ENCODE results near the gene PNPLA3.

Gene PNPLA3

DNA sequence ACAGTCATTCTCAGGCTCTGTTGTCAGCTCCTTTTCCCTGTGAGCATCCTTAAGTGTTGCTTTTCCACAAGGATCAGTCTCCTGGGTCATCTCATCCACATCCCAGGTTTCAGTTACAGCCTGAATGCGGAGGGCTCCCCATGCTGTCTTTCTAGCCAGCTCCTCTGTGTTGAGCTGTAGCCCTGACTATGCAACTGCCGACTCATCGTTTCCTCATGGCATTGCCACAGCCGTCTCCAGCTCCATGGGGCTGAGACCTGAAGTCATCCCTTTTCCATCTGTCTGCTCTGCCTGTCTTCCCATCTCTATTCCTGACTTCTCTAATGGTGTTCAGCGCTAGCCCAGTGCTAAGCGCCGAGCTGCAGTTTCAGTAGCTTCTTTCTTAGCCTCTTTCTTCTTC, 43.5 kb downstream of the PNPLA3 start:
- no peak for DNase-seq

DNA sequence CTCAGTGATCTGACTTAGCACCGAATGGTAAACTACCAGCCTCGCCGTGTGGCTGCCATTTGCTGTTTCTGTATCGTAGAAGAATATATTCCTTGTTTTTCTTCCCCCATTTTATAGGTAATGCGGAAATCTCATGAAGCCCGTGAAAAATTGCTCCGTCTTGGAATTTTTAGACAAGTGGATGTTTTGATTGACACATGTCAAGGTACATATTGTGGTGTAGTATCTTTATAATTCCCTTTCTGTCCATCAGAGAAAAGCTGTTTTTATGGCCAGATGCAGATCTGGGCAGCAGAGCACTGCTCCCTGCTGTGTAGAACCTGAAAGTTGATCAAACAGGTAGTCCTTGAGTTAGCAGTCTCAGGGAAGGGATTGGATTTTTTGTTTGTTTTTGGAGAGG, 45.0 kb downstream of the PNPLA3 start:
- no peak for DNase-seq

- no peak for DNase-seq
Measured at GRCh38 chr22:43969021-43969878, 45.6 kb downstream of the PNPLA3 start.

DNA sequence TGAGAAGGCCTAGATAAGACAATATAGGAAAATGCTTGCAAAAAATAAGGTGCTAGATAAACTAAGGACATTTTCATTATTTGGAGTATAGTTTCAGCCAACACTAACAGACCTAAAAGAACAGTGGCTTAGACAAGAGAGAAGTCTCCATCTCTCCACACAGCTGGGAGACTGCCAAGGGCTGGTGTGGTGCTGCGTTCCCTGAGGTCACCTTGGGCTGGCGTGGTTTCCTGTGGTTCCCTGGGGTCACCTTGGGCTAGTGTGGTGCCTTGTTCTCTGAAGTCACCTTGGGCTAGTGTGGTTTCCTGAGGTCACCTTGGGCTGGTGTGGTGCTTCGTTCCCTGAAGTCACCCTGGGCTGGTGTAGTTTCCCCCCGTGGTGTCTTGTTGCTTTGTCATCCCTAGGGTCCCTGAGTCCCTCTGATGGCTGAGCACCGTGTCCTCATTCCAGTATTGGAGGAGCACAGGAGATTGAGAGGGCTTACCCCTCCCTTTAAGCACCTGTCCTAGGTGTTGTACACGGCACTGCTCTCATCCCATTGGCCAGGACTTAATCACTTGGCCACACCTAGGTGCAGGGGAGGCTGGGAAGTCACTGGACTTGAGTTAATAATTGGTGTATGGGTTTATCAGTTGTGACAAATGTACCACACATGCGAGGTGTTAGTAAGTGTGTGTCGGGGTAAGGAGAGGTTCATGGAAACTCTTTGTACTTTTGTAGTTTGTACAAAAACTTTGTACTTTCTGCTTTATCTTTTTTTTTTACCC, 46.6 kb downstream of the PNPLA3 start:
- DNase-seq: no peak

GRCh38 chr22:43971112-43971511, 47.5 kb downstream of the PNPLA3 start:
- DNase-seq: no peak

GRCh38 chr22:43972931-43973462, 49.4 kb downstream of the PNPLA3 start:
- no peak for DNase-seq

DNA sequence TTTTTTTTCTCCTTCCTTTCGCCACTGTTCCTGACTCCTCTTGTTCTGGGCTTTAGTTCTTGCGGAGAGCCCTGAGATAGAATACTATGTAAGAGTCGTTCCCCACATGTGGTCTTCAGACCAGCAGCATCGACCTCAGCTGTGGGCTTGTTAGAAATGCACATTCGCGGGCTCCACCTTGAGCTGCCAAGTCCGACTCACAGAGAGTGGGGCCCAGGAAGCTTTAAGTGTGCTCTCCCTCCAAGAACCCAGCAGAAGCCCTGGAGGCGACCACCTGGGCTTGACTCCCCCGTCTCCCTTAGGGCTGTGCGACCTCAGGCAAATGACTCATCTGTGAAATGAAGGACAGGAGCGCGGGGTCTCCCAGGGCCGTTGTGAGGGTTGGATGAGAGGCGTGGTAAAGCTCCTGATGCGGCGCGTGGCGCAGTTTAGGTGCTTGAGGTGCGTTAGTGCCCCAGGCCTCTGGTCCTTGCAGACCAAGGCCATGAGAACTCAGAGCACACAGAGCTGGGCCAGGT, 50.5 kb downstream of the PNPLA3 start:
- no peak for DNase-seq

DNA sequence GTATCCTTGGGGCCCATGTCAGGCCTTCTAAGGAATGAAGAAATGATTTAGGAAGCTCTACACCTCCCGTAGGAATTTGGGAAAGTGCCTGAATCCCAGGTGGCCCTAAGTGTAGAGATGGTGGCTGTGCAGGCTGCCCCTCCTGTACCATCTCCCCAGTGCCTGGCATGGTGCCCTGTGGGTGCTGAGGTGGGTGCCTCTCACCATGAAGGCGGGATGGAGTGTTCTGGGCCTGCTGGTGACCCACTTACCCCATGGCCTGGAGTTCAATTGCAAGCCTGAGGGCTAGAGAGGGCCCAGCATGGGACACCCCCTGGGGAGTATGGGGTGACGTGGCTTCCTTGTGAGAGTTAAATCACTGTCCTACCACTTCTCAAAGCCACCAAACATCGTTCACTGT, 51.4 kb downstream of the PNPLA3 start:
- no peak for DNase-seq

GRCh38 chr22:43976861-43977795, 53.5 kb downstream of the PNPLA3 start:
- no peak for DNase-seq

DNA sequence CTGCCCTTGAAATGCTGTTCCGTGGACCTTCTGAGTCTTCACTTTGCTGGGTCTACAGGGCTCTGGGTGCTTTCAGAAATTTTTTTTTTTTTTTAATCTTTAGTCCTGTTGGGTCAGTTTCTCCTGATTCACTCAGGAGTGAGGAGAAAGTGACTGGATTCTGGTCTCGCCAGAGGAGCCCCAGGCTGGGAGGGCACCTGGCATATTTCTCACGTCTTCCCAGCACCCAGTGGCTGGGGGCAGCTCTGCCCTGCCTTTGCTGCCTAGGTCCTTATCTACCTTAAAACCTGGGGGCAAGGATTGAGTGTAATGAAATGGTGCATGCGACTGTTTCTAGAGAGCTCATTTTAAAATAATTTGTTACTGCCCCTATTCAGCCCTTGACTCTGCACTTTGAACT, 55.0 kb downstream of the PNPLA3 start:
- DNase-seq: no peak

DNA sequence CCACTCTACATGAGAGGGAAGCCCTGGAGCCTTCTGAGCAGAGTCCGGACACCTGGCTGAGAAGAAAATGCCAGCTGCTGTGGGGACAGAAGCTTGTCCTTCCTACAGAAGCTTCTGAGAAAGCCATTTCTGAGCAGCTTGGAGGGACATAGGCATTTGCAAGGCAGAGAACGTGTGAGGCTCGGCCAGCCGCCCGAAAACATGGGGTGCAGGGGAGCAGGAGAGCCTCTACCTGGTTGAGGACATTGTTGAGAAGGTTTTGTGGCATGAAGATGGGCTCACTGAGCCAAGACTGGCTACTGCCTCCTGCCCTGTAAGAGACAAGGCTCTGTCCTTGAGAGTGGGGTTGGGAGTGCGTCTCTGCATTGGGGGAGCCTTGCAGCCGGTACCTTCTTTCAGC, 57.0 kb downstream of the PNPLA3 start:
- no peak for DNase-seq

DNA sequence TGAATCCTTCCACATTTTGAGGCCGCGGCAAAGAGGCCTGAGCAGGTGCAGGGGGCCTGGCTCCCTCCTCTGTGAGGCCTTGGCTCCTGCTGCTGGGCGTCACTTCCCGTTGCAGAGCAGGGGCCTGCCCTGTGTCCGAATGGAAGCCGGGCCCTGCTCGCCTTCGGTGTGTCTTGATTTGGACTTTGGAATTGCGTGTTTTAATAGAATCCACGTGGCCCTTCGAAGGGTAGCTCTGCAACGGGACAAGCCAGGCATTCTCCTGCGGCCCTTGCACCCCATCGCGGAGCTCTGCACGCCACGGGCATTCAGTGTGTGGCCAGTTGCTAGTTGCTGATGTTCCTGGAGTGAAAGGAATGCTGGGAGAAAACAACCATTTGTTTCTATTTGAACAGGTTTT, 57.4 kb downstream of the PNPLA3 start:
- no peak for DNase-seq

DNA sequence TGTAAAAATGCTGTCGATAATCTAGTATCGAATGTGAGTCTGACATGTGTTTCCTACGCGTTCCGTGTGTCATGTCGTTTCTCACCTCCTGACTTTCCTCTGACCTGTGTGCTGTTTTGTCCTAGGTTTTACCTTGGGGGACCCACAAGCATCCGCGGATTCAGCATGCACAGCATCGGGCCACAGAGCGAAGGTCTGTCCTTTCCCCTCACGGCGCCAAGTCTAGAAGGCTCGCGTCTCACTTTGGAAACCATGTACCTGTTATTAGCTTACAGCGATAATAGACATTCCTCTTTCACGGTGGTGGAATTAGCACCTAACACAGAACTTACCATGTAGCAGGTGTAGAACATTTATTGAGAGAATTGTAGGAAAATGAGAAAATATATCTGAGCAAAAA, 60.2 kb downstream of the PNPLA3 start:
- DNase-seq: no peak

DNA sequence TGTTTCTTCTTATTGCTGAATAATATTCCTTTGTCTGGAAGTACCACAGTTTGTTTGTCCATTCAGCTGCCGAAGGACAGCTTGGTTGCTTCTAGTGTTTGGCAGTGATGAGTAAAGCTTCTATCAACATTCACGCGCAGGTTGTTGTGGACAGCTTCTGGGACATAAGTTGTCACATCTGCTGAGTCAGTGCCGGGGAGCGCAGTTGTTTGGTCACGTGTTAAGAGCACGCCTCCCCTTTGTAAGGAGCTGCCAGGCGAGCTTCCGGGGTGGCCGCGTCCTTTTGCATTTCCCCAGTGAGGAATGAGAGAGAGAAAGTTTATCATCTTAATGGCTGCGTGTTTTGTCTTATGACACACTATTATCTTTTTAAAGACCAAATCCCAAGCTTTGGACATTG, 61.9 kb downstream of the PNPLA3 start:
- DNase-seq: no peak

DNA sequence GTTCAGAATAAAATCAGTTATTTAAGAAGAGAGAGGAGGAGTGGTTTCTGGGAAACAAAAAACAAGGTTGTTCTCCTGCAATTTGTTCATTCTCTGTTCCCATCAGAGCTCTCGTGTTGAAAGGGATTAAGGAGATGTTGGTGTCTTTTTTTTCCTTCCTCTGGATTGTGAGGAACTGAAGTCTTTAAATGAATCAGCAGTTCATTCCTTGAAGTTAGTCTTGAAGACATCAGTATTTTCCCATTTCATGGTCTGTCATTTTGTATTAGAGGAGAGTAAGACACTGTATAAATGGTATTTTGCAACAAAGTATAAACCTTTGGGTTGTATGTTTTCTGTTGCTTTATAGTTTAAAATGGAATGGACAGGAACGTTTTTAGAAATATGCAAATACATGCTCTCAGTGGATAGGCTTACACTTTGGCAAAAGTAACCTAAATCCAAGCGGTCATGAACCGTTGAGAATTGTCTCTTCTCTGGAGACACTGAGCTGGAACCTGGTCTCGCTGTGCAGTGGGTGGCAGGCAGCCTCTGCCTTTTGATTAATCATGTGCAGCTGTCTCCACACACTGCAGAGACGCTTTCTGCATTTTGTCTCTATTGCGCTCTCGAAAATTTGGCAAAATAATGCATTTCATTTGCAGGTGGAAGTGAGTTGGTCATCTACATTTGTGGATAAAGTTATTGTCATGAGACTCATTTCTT, 64.7 kb downstream of the PNPLA3 start:
- DNase-seq: no peak

GRCh38 chr22:43988960-43989359, 65.4 kb downstream of the PNPLA3 start:
- DNase-seq: no peak

DNA sequence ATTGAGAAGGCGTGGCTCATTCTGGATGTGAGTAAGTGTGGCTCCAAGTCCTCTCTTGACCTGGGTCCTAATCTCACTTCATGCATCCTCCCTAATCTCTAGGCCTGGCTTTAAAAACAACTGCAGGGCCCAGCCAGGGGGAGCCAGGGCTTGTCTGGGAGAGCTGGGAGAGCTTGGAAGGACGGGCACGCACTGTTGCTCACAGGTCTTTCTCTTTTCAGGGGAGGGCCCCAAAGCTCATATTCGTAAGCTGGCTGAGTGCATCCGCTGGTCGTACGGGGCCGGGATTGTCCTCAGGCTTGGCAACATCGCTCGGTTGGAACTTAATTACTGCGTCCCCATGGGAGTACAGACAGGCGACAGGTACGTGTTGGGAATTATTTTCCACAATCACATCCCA, 66.4 kb downstream of the PNPLA3 start:
- no peak for DNase-seq

- no peak for DNase-seq
Measured at GRCh38 chr22:43991316-43992020, 67.9 kb downstream of the PNPLA3 start.

GRCh38 chr22:43992331-43992821, 68.8 kb downstream of the PNPLA3 start:
- no peak for DNase-seq

- peak; percentile 50 to 66 for DNase-seq
Measured at GRCh38 chr22:43993072-43993760, 69.6 kb downstream of the PNPLA3 start.

Measured in inflammatory macrophage (primary cell).